Bronchial epithelial cell (primary cell): ENCODE data around the gene SAA1. TPM values are rescaled to one million over a fixed set of nuclear protein-coding genes. Genes with fewer than 3 reads are reported as not detected.
"Not testable (repeated sequence)": the region's sequence is repeated elsewhere in the genome, so short reads cannot be mapped to it uniquely, and the experiment has no call there.

ENCODE experiments used
- DNase-seq: peaks from one replicate; pipeline ENCODE4 v3.0.0-alpha.2; 2010; ENCODE audit warnings: low read depth
- FAIRE-seq: peaks from 2 replicates; lab custom pipeline; 2011; peaks lifted over from hg19 to GRCh38; lab: Jason Lieb, UNC
- H3K27me3 ChIP-seq: 2 replicates; pipeline ENCODE4 v1.5.1; 2011; ENCODE audit warnings: low read length; ENCODE audit not compliant: control insufficient read depth, insufficient read depth
- H3K36me3 ChIP-seq: 2 replicates; pipeline ENCODE4 v1.5.1; 2011; ENCODE audit warnings: low read length; ENCODE audit not compliant: control insufficient read depth, insufficient read depth
- H3K4me3 ChIP-seq: 2 replicates; pipeline ENCODE4 v1.5.1; 2011; ENCODE audit warnings: mild to moderate bottlenecking, low read depth, low read length, control low read depth
- CTCF ChIP-seq: IDR thresholded peaks from 2 replicates; pipeline ENCODE4 v1.5.1; 2011; ENCODE audit warnings: mild to moderate bottlenecking, moderate library complexity, low read length, control low read depth, inconsistent platforms; ENCODE audit not compliant: insufficient read depth, severe bottlenecking
- total RNA-seq: library from RNA; depleted of rRNA; stranded (reverse); fragments of >200 nt; gene quantifications from 2 replicates; pipeline ENCODE4 v1.2.1, GENCODE V29; 2014

The SAA1 gene
- total RNA-seq, 1 donor from 2014 or later: 1.6 TPM

GRCh38 chr11:18264677-18265555, 1.1 kb upstream of the SAA1 start:
- H3K36me3 ChIP-seq: no peaks in the 10 kb centered on the region
- H3K27me3 ChIP-seq: no peaks in the 10 kb centered on the region
- DNase-seq (no peak), FAIRE-seq (no peak)
- no peak overlapping the region for H3K4me3 ChIP-seq
- no peak for TF ChIP-seq CTCF

GRCh38 chr11:18267335-18268133, 1.5 kb downstream of the SAA1 start:
- not testable (repeated sequence) for H3K4me3 ChIP-seq, H3K36me3 ChIP-seq, H3K27me3 ChIP-seq, DNase-seq
- peak; percentile 86 for FAIRE-seq

- not testable (repeated sequence) for H3K36me3 ChIP-seq, FAIRE-seq
These were observed 3.2 kb downstream of the SAA1 start for GRCh38 chr11:18269252-18269651.

GRCh38 chr11:18270102-18270501, 4.0 kb downstream of the SAA1 start:
- no peak for FAIRE-seq

More at GRCh38 chr11:18269252-18269651, 3.2 kb downstream of the SAA1 start:
- H3K4me3 ChIP-seq, DNase-seq, H3K27me3 ChIP-seq: not testable (repeated sequence)

GRCh38 chr11:18271206-18271605, 5.1 kb downstream of the SAA1 start:
- H3K36me3 ChIP-seq: no peaks in the 10 kb centered on the region
- DNase-seq: no peak
- no peak for FAIRE-seq
- no peak overlapping the region for H3K4me3 ChIP-seq
- no peak for TF ChIP-seq CTCF
- H3K27me3 ChIP-seq: no peaks in the 10 kb centered on the region

More at GRCh38 chr11:18270102-18270501, 4.0 kb downstream of the SAA1 start:
- H3K4me3 ChIP-seq: no peak overlapping the region
- H3K27me3 ChIP-seq: no peaks in the 10 kb centered on the region
- no peak for TF ChIP-seq CTCF
- H3K36me3 ChIP-seq: no peaks in the 10 kb centered on the region
- no peak for DNase-seq

- DNase-seq (no peak), FAIRE-seq (no peak)
- Histone ChIP-seq H3K36me3 (peaks cover 6% of the 10 kb centered on the region), H3K4me3 (no peak overlapping the region), H3K27me3 (no peaks in the 10 kb centered on the region)
- no peak for TF ChIP-seq CTCF
These were observed 11.7 kb downstream of the SAA1 start for GRCh38 chr11:18277565-18278271.
